BJ (cell line): ENCODE data around the gene ESPNL. TPM values are rescaled to one million over a fixed set of nuclear protein-coding genes. Genes with fewer than 3 reads are reported as not detected.
"Not testable (repeated sequence)": the region's sequence is repeated elsewhere in the genome, so short reads cannot be mapped to it uniquely, and the experiment has no call there.

Experiments used
- CTCF ChIA-PET: fragments of 350-600 bp; formaldehyde crosslinking; extraction: SDS; loops from one replicate; lab custom pipeline; 2021; ENCODE audit warnings: antibody characterized with exemption, inconsistent platforms; lab: Yijun Ruan, JAX
- POLR2A ChIA-PET: fragments of 300-600 bp; sonication (Branson Sonifier 250); formaldehyde crosslinking; extraction: SDS; loops from one replicate; lab custom pipeline; 2021; ENCODE audit warnings: antibody characterized with exemption; lab: Charles Lee
- DNase-seq: peaks from one replicate; pipeline ENCODE4 v3.0.0-alpha.2; 2011; ENCODE audit warnings: low read depth
- H3K27me3 ChIP-seq: 2 replicates; pipeline ENCODE4 v1.6.0; 2011; ENCODE audit warnings: low read length; ENCODE audit not compliant: control insufficient read depth, insufficient read depth
- H3K36me3 ChIP-seq: 2 replicates; pipeline ENCODE4 v1.5.1; 2011; ENCODE audit warnings: low read length; ENCODE audit not compliant: control insufficient read depth, insufficient read depth
- H3K4me3 ChIP-seq: 2 replicates; pipeline ENCODE4 v1.5.1; 2011; ENCODE audit warnings: low read depth, mild to moderate bottlenecking, control low read depth, low read length
- polyA plus RNA-seq: library from polyadenylated mRNA; depleted of rRNA; stranded (reverse); fragments of >200 nt; gene quantifications from 2 replicates; pipeline ENCODE4 v1.2.3, GENCODE V29; 2011
- TF ChIP-seq, protein P1 (sequence below): IDR thresholded peaks from 2 replicates; pipeline ENCODE4 v1.5.1; 2011; ENCODE audit warnings: low read depth, mild to moderate bottlenecking, control low read depth, inconsistent platforms, low read length, moderate library complexity; ENCODE audit not compliant: insufficient read depth

The ESPNL gene
- polyA plus RNA-seq, 1 experiment: 2.1 TPM

DNA sequence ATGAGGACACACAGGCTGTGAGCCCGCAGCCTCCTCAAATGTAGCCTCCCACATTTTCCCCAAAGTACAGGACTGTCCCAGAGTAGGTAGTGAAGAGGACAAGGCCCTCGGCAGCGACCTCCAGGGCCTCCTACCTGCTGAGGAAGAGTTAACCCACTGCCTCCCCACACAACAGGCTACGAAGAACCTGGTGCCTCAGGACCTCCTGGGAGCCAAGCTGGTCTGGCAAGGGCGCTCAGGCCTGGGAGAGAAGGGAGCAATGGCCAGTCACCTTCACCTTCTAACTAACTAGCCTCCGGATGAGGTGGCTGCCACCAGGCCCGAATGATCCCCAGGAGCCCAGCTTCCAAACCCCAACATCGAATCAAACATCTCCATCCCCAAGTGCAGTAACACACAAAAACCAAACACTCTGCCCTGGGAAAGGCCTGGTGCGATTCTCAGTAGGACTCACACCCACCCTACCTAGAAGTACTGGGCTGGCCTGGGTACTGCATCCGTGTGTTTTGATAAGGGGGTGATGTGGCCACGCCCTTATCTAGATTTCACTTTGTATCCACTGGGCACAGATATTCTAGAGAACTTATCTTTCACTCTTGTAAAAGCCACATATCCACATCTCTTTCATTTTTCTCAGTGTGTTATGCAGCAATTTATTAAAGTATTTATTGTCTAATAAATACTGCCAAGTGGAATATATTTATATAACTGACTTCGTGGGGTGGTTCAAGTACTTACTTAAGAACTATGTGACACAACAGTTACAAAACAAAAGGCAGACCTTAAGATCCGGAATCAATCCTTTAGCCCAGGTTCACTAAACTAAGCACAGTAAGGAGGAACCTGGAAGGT is 68.3 kb downstream of the ESPNL start:
- Histone ChIP-seq H3K36me3 (peaks cover 18% of the 10 kb centered on the region), H3K4me3 (no peak overlapping the region), H3K27me3 (0 out of 2 replicates have a peak, but pooled peaks cover 1% of the 10 kb centered on the region)
- CTCF ChIA-PET: interaction anchor here (0.9 to 1.2 kb wide), 2 partner anchors 9 to 25 kb away, joined by 4 read pairs; no protein-coding TSS in a partner anchor
- DNase-seq: no peak
- TF ChIP-seq, protein P1, sequence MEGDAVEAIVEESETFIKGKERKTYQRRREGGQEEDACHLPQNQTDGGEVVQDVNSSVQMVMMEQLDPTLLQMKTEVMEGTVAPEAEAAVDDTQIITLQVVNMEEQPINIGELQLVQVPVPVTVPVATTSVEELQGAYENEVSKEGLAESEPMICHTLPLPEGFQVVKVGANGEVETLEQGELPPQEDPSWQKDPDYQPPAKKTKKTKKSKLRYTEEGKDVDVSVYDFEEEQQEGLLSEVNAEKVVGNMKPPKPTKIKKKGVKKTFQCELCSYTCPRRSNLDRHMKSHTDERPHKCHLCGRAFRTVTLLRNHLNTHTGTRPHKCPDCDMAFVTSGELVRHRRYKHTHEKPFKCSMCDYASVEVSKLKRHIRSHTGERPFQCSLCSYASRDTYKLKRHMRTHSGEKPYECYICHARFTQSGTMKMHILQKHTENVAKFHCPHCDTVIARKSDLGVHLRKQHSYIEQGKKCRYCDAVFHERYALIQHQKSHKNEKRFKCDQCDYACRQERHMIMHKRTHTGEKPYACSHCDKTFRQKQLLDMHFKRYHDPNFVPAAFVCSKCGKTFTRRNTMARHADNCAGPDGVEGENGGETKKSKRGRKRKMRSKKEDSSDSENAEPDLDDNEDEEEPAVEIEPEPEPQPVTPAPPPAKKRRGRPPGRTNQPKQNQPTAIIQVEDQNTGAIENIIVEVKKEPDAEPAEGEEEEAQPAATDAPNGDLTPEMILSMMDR: no peak
- POLR2A ChIA-PET: no interaction called here

DNA sequence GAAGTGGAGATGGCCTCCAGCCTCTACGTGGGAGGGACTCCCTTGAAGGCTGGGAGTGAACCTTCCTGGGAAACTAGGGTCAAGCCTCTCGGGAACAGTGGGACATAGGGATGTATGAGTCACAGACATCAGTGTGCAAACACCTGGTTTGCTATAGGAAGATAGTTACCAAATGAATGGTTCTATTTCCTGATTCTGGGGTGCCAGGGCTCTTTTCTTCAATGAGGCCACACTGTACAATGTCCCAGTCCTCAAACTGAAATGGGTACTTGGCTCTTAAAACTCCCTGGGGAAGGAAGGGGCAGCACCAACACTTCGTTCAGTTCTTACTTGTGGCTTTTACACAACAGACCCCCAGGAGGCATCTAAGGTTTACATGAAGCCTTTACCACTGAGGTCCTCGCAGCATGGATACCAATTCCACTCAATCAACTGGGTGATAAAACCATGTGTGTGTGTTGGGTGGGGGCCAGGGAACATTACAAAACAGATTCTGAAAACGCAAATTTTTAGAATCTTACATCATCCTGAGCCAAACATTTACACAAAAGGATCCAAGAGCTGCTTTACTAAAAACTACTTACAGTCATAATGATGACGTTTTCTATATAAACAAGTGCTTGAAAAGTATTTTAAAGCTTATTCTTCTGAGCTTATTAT is 69.0 kb downstream of the ESPNL start:
- Histone ChIP-seq H3K4me3 (no peak overlapping the region), H3K36me3 (peaks cover 18% of the 10 kb centered on the region), H3K27me3 (0 out of 2 replicates have a peak, but pooled peaks cover 1% of the 10 kb centered on the region)
- ChIA-PET CTCF (interaction anchor here (1.0 kb wide), 1 partner anchor 94 kb away, joined by 3 read pairs; no protein-coding TSS in a partner anchor), POLR2A (interaction anchor here (1.5 kb wide), 1 partner anchor 33 kb away, joined by 4 read pairs; no protein-coding TSS in a partner anchor)
- DNase-seq: peak; percentile 82
- TF ChIP-seq, protein P1: no peak

DNA sequence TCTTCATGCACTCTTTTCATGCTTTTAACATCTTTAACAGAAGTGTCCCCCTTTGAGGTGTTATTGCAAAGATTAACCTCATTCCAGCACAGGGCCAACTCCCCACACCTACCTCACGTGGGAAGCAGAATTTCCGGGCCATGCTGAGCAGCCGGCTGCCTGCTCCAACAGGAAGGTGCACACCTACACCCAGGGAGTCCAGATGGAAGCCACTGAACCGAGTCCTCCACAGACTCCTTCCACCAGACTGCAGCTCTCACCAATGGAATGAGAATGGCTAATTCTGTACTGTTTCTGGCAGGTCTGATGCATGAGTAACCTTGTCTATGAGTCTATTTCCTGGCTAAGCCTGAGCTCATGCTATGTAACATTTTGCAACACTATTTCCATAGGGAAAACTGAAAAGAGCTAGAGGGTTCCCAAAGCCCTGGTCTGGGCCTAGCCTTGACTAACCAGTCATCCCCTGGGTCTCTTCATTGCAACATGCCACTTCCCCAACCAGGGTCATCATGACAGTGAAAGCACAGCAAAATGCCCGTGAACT is 69.6 kb downstream of the ESPNL start:
- POLR2A ChIA-PET: interaction anchor here (1.5 kb wide), 1 partner anchor 32 kb away, joined by 4 read pairs; no protein-coding TSS in a partner anchor
- TF ChIP-seq, protein P1: no peak
- peak; percentile 73 for DNase-seq
- CTCF ChIA-PET: interaction anchor here (1.0 kb wide), 1 partner anchor 94 kb away, joined by 3 read pairs; no protein-coding TSS in a partner anchor
- H3K27me3 ChIP-seq: no peaks in the 10 kb centered on the region
- H3K4me3 ChIP-seq: no peak overlapping the region
- H3K36me3 ChIP-seq: peaks cover 22% of the 10 kb centered on the region

DNA sequence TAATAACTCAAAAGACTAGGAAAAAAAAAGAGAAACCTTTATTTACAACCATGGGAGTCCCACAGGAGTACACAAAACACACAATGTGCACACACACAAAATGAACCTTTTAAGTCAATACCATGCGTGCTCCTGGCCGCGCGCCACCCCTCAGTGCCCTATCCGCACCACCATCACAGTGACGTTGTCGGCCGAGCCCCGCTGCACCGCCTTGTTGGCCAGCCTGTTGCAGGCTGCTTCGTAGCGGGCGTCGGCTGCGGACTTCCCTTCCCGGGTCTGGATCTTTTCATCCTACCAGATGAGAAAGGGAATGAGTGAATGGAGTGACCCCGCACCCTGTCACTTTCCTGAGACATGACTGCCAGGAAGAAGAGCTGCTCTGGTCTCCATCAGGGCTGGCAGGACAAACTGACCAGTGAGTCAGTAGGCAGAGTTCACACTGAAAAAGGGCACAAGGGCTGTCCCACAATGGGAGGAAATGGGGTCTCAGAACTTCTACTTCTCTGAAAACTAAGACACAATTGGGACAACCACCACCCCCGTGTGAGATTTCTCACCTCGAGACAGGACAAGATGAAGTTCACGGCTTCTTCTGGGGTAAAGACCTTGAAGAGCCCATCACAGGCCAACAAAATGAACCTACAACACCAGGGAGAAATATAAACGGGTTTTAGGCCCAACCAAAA is 70.4 kb downstream of the ESPNL start:
- Histone ChIP-seq H3K4me3 (no peak overlapping the region), H3K36me3 (peaks cover 25% of the 10 kb centered on the region), H3K27me3 (no peaks in the 10 kb centered on the region)
- TF ChIP-seq, protein P1: no peak
- ChIA-PET POLR2A (interaction anchor here (1.5 kb wide), 1 partner anchor 32 kb away, joined by 4 read pairs; no protein-coding TSS in a partner anchor), CTCF (interaction anchor here (1.0 kb wide), 1 partner anchor 93 kb away, joined by 3 read pairs; no protein-coding TSS in a partner anchor)
- no peak for DNase-seq

DNA sequence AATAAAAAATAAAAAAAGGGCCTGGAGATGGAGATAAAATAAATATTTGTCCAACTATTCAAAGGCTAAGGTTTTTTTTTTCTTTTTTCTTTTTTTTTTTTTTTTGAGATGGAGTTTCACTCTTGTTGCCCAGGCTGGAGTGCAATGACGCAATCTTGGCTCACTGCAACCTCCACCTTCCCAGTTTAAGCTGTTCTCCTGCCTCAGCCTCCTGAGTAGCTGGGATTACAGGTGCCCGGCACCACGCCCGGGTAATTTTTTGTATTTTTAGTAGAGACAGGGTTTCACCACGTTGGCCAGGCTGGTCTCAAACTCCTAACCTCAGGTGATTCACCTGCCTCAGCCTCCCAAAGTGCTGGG is 70.9 kb downstream of the ESPNL start:
- H3K4me3 ChIP-seq, CTCF ChIA-PET, POLR2A ChIA-PET, H3K27me3 ChIP-seq, DNase-seq: not testable (repeated sequence)
- H3K36me3 ChIP-seq: peaks cover 25% of the 10 kb centered on the region
